Measurements from ENCODE around the gene RALGPS1.

RALGPS1 gene

GRCh38 chr9:126927419-126927818 is 12.8 kb downstream of the RALGPS1 start:
- WGBS (ENCODE audit: extremely low coverage, insufficient coverage, insufficient read length), result no CpG with 5 or more reads among the region's 6 CpGs
- H3K27me3 ChIP-seq (ENCODE audit: insufficient read depth, low read length), result no peaks in the 10 kb centered on the region
- no peak overlapping the region for H2BK5ac ChIP-seq (ENCODE audit: low read depth, low read length, poor library complexity)
- no peak overlapping the region for H3K9ac ChIP-seq (ENCODE audit: low read length)
- H4K91ac ChIP-seq (ENCODE audit: low read depth, low read length), result no peak overlapping the region
- H3K36me3 ChIP-seq (ENCODE audit: control insufficient read depth in 1 of 2, insufficient read depth in 2 of 2, low read length in 2 of 2), result no peaks in the 10 kb centered on the region
- no peak overlapping the region for H3K4me2 ChIP-seq (ENCODE audit: low read length)
- H3K27ac ChIP-seq (ENCODE audit: low read depth, low read length), result no peak overlapping the region
- no peak for DNase-seq
- H3K18ac ChIP-seq (ENCODE audit: low read length), result no peak overlapping the region
- H3K23ac ChIP-seq (ENCODE audit: low read length), result no peak overlapping the region
- H4K8ac ChIP-seq (ENCODE audit: low read depth, low read length), result no peak overlapping the region
- no peaks in the 10 kb centered on the region for H3K4me1 ChIP-seq (ENCODE audit: control insufficient read depth in 1 of 2, insufficient read depth in 2 of 2, low read length in 2 of 2)
- H2AK5ac ChIP-seq (ENCODE audit: low read length), result no peak overlapping the region
- H3K4ac ChIP-seq (ENCODE audit: low read depth, low read length), result no peak overlapping the region
- H3K79me1 ChIP-seq (ENCODE audit: low read length), result no peaks in the 10 kb centered on the region
- H2BK120ac ChIP-seq (ENCODE audit: insufficient read depth, low read length, poor library complexity), result no peak overlapping the region
- no peak overlapping the region for H2BK12ac ChIP-seq (ENCODE audit: low read length)
- H3K14ac ChIP-seq (ENCODE audit: low read length), result no peak overlapping the region
- peaks cover 2% of the 10 kb centered on the region for H3K9me3 ChIP-seq (ENCODE audit: insufficient read depth, low read depth, low read length)
- H3K79me2 ChIP-seq (ENCODE audit: control insufficient read depth, insufficient read depth, low read length, poor library complexity), result no peaks in the 10 kb centered on the region
- H3K4me3 ChIP-seq (ENCODE audit: low read depth, low read length), result no peak overlapping the region
- H2AFZ ChIP-seq (ENCODE audit: insufficient read depth, low read length, poor library complexity), result no peak overlapping the region
- no peak overlapping the region for H4K12ac ChIP-seq (ENCODE audit: low read depth, low read length)

DNA sequence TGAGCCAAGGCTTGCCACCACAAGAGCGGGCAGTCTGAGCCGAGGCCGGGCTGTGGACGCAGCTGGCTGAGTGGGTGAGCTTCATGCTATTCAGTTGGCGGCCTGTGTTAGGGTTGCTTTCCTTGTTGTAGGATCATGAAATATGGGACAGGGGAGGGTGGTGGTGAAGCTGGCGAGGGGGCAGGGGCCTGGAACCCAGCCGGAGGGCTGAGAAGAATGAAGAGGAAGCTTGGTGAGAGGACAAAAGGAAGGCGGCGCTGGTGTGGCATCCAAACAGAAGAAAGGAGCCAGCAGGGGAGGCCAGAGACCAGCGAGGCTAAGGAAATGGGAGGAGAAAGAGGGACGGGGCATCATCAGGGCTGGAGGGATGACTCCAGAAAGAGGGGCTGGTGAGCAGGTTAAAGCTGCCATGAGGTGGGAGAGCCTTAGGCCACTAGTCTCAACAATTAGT is 18.3 kb downstream of the RALGPS1 start:
- Histone ChIP-seq H3K4ac (ENCODE audit: low read depth, low read length) (no peak overlapping the region), H3K36me3 (ENCODE audit: control insufficient read depth in 1 of 2, insufficient read depth in 2 of 2, low read length in 2 of 2) (no peaks in the 10 kb centered on the region), H2AK5ac (ENCODE audit: low read length) (no peak overlapping the region), H3K4me2 (ENCODE audit: low read length) (no peak overlapping the region), H3K18ac (ENCODE audit: low read length) (no peak overlapping the region), H3K9me3 (ENCODE audit: insufficient read depth, low read depth, low read length) (no peaks in the 10 kb centered on the region), H3K4me1 (ENCODE audit: control insufficient read depth in 1 of 2, insufficient read depth in 2 of 2, low read length in 2 of 2) (no peaks in the 10 kb centered on the region), H3K27me3 (ENCODE audit: insufficient read depth, low read length) (no peaks in the 10 kb centered on the region), H4K91ac (ENCODE audit: low read depth, low read length) (no peak overlapping the region), H4K8ac (ENCODE audit: low read depth, low read length) (no peak overlapping the region), H3K27ac (ENCODE audit: low read depth, low read length) (no peak overlapping the region), H4K12ac (ENCODE audit: low read depth, low read length) (no peak overlapping the region), H3K9ac (ENCODE audit: low read length) (no peak overlapping the region), H3K14ac (ENCODE audit: low read length) (no peak overlapping the region), H3K79me1 (ENCODE audit: low read length) (no peaks in the 10 kb centered on the region), H2BK120ac (ENCODE audit: insufficient read depth, low read length, poor library complexity) (no peak overlapping the region), H2AFZ (ENCODE audit: insufficient read depth, low read length, poor library complexity) (no peak overlapping the region), H3K4me3 (ENCODE audit: low read depth, low read length) (no peak overlapping the region), H2BK5ac (ENCODE audit: low read depth, low read length, poor library complexity) (no peak overlapping the region), H3K23ac (ENCODE audit: low read length) (no peak overlapping the region), H2BK12ac (ENCODE audit: low read length) (no peak overlapping the region), H3K79me2 (ENCODE audit: control insufficient read depth, insufficient read depth, low read length, poor library complexity) (no peaks in the 10 kb centered on the region)
- no peak for DNase-seq
- no CpG with 5 or more reads among the region's 11 CpGs for WGBS (ENCODE audit: extremely low coverage, insufficient coverage, insufficient read length)

DNA sequence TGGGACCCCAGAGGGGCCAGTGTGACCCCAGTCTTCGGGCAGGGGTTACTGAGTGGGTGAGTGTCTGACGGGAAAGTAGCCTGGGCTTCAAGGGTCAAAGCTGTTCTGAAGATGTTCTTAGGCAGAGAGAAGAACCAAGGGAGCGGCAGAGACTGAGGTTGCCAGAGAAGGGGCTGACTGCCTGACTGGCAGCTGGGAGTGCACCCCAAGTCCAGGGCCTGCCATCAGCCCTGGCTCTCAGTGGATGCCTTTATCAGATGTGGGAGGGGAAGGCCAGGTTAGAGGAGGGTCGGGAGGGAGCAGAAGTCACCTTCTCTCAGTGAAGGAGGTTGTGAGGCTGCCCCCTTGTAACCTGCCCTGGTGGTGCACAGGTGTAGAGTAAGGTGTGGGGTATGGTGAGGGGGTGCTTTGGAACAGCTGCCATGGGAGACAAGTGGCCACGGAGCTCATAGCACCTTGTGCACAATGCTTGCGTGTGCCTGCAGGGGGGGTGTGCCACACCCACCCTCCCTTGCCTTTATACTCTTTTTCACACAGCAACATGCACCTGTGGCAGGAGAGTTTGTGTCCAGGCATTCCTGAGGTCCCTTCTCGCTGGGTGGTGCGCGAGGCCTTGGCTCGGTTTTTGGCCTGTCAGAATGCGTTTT is 18.9 kb downstream of the RALGPS1 start:
- H3K4me1 ChIP-seq (ENCODE audit: control insufficient read depth in 1 of 2, insufficient read depth in 2 of 2, low read length in 2 of 2), result no peaks in the 10 kb centered on the region
- H4K12ac ChIP-seq (ENCODE audit: low read depth, low read length), result no peak overlapping the region
- no peaks in the 10 kb centered on the region for H3K9me3 ChIP-seq (ENCODE audit: insufficient read depth, low read depth, low read length)
- no peak overlapping the region for H3K9ac ChIP-seq (ENCODE audit: low read length)
- H2AK5ac ChIP-seq (ENCODE audit: low read length), result no peak overlapping the region
- H2BK120ac ChIP-seq (ENCODE audit: insufficient read depth, low read length, poor library complexity), result no peak overlapping the region
- H3K4me3 ChIP-seq (ENCODE audit: low read depth, low read length), result peak overlapping the region; percentile 9
- no peak overlapping the region for H2BK12ac ChIP-seq (ENCODE audit: low read length)
- H3K27me3 ChIP-seq (ENCODE audit: insufficient read depth, low read length), result no peaks in the 10 kb centered on the region
- no peaks in the 10 kb centered on the region for H3K79me1 ChIP-seq (ENCODE audit: low read length)
- H3K79me2 ChIP-seq (ENCODE audit: control insufficient read depth, insufficient read depth, low read length, poor library complexity), result no peaks in the 10 kb centered on the region
- H3K4me2 ChIP-seq (ENCODE audit: low read length), result no peak overlapping the region
- no peak overlapping the region for H4K91ac ChIP-seq (ENCODE audit: low read depth, low read length)
- no peak overlapping the region for H2AFZ ChIP-seq (ENCODE audit: insufficient read depth, low read length, poor library complexity)
- H2BK5ac ChIP-seq (ENCODE audit: low read depth, low read length, poor library complexity), result no peak overlapping the region
- WGBS (ENCODE audit: extremely low coverage, insufficient coverage, insufficient read length), result no CpG with 5 or more reads among the region's 11 CpGs
- no peak for DNase-seq
- no peak overlapping the region for H3K23ac ChIP-seq (ENCODE audit: low read length)
- no peak overlapping the region for H3K14ac ChIP-seq (ENCODE audit: low read length)
- H3K27ac ChIP-seq (ENCODE audit: low read depth, low read length), result no peak overlapping the region
- no peak overlapping the region for H4K8ac ChIP-seq (ENCODE audit: low read depth, low read length)
- H3K4ac ChIP-seq (ENCODE audit: low read depth, low read length), result no peak overlapping the region
- no peaks in the 10 kb centered on the region for H3K36me3 ChIP-seq (ENCODE audit: control insufficient read depth in 1 of 2, insufficient read depth in 2 of 2, low read length in 2 of 2)
- no peak overlapping the region for H3K18ac ChIP-seq (ENCODE audit: low read length)

DNA sequence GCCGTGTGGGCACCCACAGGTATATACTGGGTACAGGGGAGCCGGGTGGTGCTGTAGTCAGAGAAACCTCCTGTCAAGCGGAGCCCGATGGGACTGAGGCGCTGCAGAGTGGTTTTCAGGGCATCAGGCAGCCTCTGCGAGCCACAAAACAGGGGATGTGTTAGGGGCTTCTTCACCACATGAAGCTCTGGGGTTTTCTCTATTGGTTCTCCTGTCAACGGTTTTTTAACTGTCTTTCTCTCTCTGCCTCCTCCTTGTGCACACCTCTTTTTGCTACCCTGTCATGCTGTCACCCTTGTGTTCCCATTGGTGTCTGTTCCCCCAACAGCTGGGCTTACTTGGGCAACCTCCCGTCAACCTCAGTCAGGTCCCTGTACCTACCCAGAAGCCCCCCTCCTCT is 19.9 kb downstream of the RALGPS1 start:
- Histone ChIP-seq H3K9me3 (ENCODE audit: insufficient read depth, low read depth, low read length) (no peaks in the 10 kb centered on the region), H4K91ac (ENCODE audit: low read depth, low read length) (no peak overlapping the region), H3K18ac (ENCODE audit: low read length) (no peak overlapping the region), H2BK120ac (ENCODE audit: insufficient read depth, low read length, poor library complexity) (no peak overlapping the region), H3K4me3 (ENCODE audit: low read depth, low read length) (no peak overlapping the region), H2BK5ac (ENCODE audit: low read depth, low read length, poor library complexity) (no peak overlapping the region), H3K27me3 (ENCODE audit: insufficient read depth, low read length) (no peaks in the 10 kb centered on the region), H2AFZ (ENCODE audit: insufficient read depth, low read length, poor library complexity) (no peak overlapping the region), H3K9ac (ENCODE audit: low read length) (no peak overlapping the region), H3K27ac (ENCODE audit: low read depth, low read length) (no peak overlapping the region), H2BK12ac (ENCODE audit: low read length) (no peak overlapping the region), H4K12ac (ENCODE audit: low read depth, low read length) (no peak overlapping the region), H2AK5ac (ENCODE audit: low read length) (no peak overlapping the region), H3K4me2 (ENCODE audit: low read length) (no peak overlapping the region), H3K23ac (ENCODE audit: low read length) (no peak overlapping the region), H3K79me2 (ENCODE audit: control insufficient read depth, insufficient read depth, low read length, poor library complexity) (no peaks in the 10 kb centered on the region), H4K8ac (ENCODE audit: low read depth, low read length) (no peak overlapping the region), H3K4me1 (ENCODE audit: control insufficient read depth in 1 of 2, insufficient read depth in 2 of 2, low read length in 2 of 2) (no peaks in the 10 kb centered on the region), H3K79me1 (ENCODE audit: low read length) (no peaks in the 10 kb centered on the region), H3K36me3 (ENCODE audit: control insufficient read depth in 1 of 2, insufficient read depth in 2 of 2, low read length in 2 of 2) (no peaks in the 10 kb centered on the region), H3K14ac (ENCODE audit: low read length) (no peak overlapping the region), H3K4ac (ENCODE audit: low read depth, low read length) (no peak overlapping the region)
- no peak for DNase-seq
- no CpG with 5 or more reads among the region's 8 CpGs for WGBS (ENCODE audit: extremely low coverage, insufficient coverage, insufficient read length)
